Upper lobe of left lung (tissue), 6 donors: ENCODE measurements around the gene LTBP2. TPM values are rescaled to one million over a fixed set of nuclear protein-coding genes. Genes with fewer than 3 reads are reported as not detected.

ENCODE experiments used
- ATAC-seq, 2 donors: fragments of 200-7000 bp; cut with Tn5 transposase; one replicate each; pipeline ENCODE4 v1.9.1; 2022; ENCODE audit warnings: mild to moderate bottlenecking in 2 of 2, moderate library complexity in 2 of 2; ENCODE audit not compliant: low FRiP score in 2 of 2
- DNase-seq, 2 donors: peaks; one replicate each; pipeline ENCODE4 v3.0.0-alpha.2; 2019 to 2020
- H3K27ac ChIP-seq, 4 donors: fragments of 200-600 bp; sonication (generic); one replicate each; pipeline ENCODE4 v1.5.1; 2016 to 2019
- H3K27me3 ChIP-seq, 4 donors: fragments of 200-600 bp; sonication (generic); one replicate each; pipeline ENCODE4 v1.5.1; 2017 to 2019
- H3K36me3 ChIP-seq, 4 donors: fragments of 200-600 bp; sonication (generic); one replicate each; pipeline ENCODE4 v1.5.1; 2016 to 2019
- H3K4me1 ChIP-seq, 4 donors: fragments of 200-600 bp; sonication (generic); one replicate each; pipeline ENCODE4 v1.5.1; 2018 to 2019
- H3K4me3 ChIP-seq, 4 donors: fragments of 200-600 bp; sonication (generic); one replicate each; pipeline ENCODE4 v1.5.1; 2017 to 2019; ENCODE audit warnings: mild to moderate bottlenecking in 2 of 4, moderate library complexity in 1 of 4
- H3K9me3 ChIP-seq, 4 donors: fragments of 200-600 bp; sonication (generic); one replicate each; pipeline ENCODE4 v1.5.1; 2018 to 2019
- CTCF ChIP-seq, 6 experiments: fragments of 450-650 bp in 4 of 6; fragments of 200-600 bp in 2 of 6; sonication (generic) in 2 of 6; IDR thresholded peaks; one replicate each; pipeline ENCODE4 v1.5.1; 2016 to 2019; ENCODE audit warnings: antibody characterized with exemption in 6 of 6
- EP300 ChIP-seq, 4 donors: sonication (generic); formaldehyde crosslinking; IDR thresholded peaks; one replicate each; pipeline ENCODE4 v1.5.1; 2017; ENCODE audit warnings: antibody characterized with exemption in 4 of 4, control low read depth in 2 of 4
- POLR2A ChIP-seq, 4 donors: fragments of 450-650 bp; IDR thresholded peaks; one replicate each; pipeline ENCODE4 v1.5.1; 2016 to 2017; ENCODE audit warnings: antibody characterized with exemption in 4 of 4, mild to moderate bottlenecking in 2 of 4
- POLR2AphosphoS5 ChIP-seq, 2 donors: sonication (generic); formaldehyde crosslinking; IDR thresholded peaks; one replicate each; pipeline ENCODE4 v1.5.1; 2017; ENCODE audit warnings: antibody characterized with exemption in 2 of 2
- WGBS, 2 donors: methylation state at CpG; one replicate each; pipeline ENCODE4 v1.1.5; 2017 to 2018; 5-methylcytosine and 5-hydroxymethylcytosine counted together
- total RNA-seq, 6 donors: library from RNA; depleted of rRNA in 4 of 6; stranded (reverse); fragments of >200 nt in 4 of 6; gene quantifications; one replicate each; pipeline versions ENCODE4 v1.1.0 to v1.2.1, GENCODE V29; 2016 to 2021
- donor health status: DM: no; HTN: no; CAD: no; lungs with moderate emphysema.
- donor health status: DM: no; HTN: yes; CAD: no; lungs with severe emphysema.

Gene LTBP2
- total RNA-seq, 6 donors from 2014 or later = 19.7 to 136 (median 77.6) TPM

- peaks cover 0 to 15% (median 11%) of the 10 kb centered on the region in 4 donors for H3K4me1 ChIP-seq
- H3K9me3 ChIP-seq = no peaks in the 10 kb centered on the region
- H3K36me3 ChIP-seq = no peaks in the 10 kb centered on the region
- WGBS, 2 donors = 72 to 77% methylated on average over 14 to 20 of the region's 21 CpGs
- no peaks in the 10 kb centered on the region for H3K27me3 ChIP-seq
- no peak overlapping the region for H3K27ac ChIP-seq
- H3K4me3 ChIP-seq = no peak overlapping the region
- ATAC-seq = no peak
- no peak for TF ChIP-seq CTCF (IDR thresholded peaks at IDR 0.05)
- TF ChIP-seq POLR2A (IDR thresholded peaks at IDR 0.05) = no peak
- no peak for TF ChIP-seq EP300 (IDR thresholded peaks at IDR 0.05)
- no peak for TF ChIP-seq POLR2AphosphoS5 (IDR thresholded peaks at IDR 0.05)
- DNase-seq = peak in 1 of 2 donors; percentile 53
Measured at GRCh38 chr14:74510223-74510931, 101.7 kb downstream of the LTBP2 start.

DNA sequence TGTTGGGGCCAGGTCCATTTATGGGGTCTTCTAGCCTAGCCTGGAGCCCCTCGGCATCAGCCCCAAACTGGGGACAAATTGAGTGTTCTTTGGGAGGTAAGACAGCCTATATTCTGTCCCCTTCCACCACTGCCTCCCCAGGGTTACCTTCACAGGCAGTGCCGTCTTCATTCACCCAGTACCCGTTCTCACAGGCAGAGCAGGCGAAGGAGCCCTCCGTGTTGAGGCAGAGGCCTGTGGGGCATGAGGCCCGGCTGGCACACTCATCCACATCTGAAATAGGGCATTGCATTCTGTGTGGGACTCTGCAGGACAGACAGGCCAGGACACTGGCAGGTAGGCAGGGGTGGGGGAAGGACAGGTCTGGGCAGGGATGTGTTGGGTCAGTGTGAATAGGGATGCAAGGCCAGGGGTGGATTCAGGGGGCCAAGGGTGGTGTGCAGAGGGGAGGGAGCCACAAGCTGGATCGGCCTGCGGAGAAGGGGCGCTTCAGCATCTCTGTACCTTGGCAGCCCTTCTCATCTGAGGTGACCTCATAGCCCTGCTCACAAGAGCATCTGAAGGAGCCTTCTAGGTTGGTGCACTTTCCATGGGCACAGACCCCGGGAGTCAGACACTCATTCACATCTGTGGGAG is 102.3 kb downstream of the LTBP2 start:
- TF ChIP-seq CTCF (IDR thresholded peaks at IDR 0.05) = no peak
- no peak for TF ChIP-seq EP300 (IDR thresholded peaks at IDR 0.05)
- no peak for TF ChIP-seq POLR2AphosphoS5 (IDR thresholded peaks at IDR 0.05)
- no peak for TF ChIP-seq POLR2A (IDR thresholded peaks at IDR 0.05)
- H3K27ac ChIP-seq = no peak overlapping the region
- H3K4me3 ChIP-seq = no peak overlapping the region
- peaks cover 0 to 3% (median 0%) of the 10 kb centered on the region in 4 donors for H3K36me3 ChIP-seq
- ATAC-seq (no peak), DNase-seq (no peak)
- no peaks in the 10 kb centered on the region for H3K9me3 ChIP-seq
- H3K4me1 ChIP-seq = peaks cover 0 to 11% (median 7%) of the 10 kb centered on the region in 4 donors
- WGBS, 2 donors = 90 to 93% methylated on average over 9 to 10 of the region's 10 CpGs
- no peaks in the 10 kb centered on the region for H3K27me3 ChIP-seq

DNA sequence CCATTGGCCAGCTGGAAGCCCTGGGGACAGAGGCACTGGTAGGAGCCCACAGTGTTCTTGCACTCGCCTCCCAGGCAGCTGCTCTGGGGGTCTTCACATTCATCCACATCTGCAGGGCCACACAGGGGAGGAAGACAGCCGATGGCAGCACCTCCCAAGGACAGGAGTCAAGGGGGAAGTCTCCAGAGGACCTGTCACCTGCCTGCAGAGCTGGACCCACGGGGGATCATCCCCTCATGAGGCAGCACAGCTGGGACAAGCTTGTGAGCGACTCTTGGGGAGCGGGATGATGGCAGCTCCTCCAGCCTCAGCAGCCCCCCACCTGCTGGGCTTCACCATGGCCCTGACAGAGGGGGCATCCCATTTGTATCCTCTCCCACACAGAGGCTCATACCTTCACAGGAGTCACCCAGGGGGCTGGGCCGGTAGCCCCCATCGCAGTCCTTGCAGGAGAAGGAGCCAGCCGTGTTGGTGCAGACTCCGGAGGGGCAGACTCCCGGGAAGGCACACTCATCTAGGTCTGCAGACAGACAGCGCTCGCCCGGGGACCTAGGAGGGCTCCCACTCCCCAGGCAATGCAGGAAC is 103.1 kb downstream of the LTBP2 start:
- no peak overlapping the region for H3K27ac ChIP-seq
- no peak overlapping the region for H3K4me3 ChIP-seq
- ATAC-seq = no peak
- DNase-seq = no peak
- no peaks in the 10 kb centered on the region for H3K9me3 ChIP-seq
- H3K27me3 ChIP-seq = no peaks in the 10 kb centered on the region
- 86 to 96% methylated on average over 5 to 13 of the region's 13 CpGs for WGBS, 2 donors
- peaks cover 0 to 7% (median 0%) of the 10 kb centered on the region in 4 donors for H3K36me3 ChIP-seq
- H3K4me1 ChIP-seq = peaks cover 0 to 3% (median under 1%) of the 10 kb centered on the region in 4 donors
- no peak for TF ChIP-seq POLR2A (IDR thresholded peaks at IDR 0.05)
- TF ChIP-seq CTCF (IDR thresholded peaks at IDR 0.05) = no peak
- no peak for TF ChIP-seq POLR2AphosphoS5 (IDR thresholded peaks at IDR 0.05)
- TF ChIP-seq EP300 (IDR thresholded peaks at IDR 0.05) = no peak

GRCh38 chr14:74508292-74508731 is 103.7 kb downstream of the LTBP2 start:
- DNase-seq = peak in 1 of 2 donors; percentile 59

More at GRCh38 chr14:74508292-74508731, 103.7 kb downstream of the LTBP2 start:
- H3K27me3 ChIP-seq = no peaks in the 10 kb centered on the region
- H3K9me3 ChIP-seq = no peaks in the 10 kb centered on the region
- H3K4me3 ChIP-seq = no peak overlapping the region
- 50 to 67% methylated on average over 7 to 12 of the region's 15 CpGs for WGBS, 2 donors
- TF ChIP-seq POLR2AphosphoS5 (IDR thresholded peaks at IDR 0.05) = no peak
- TF ChIP-seq EP300 (IDR thresholded peaks at IDR 0.05) = no peak
- no peak for TF ChIP-seq POLR2A (IDR thresholded peaks at IDR 0.05)
- TF ChIP-seq CTCF (IDR thresholded peaks at IDR 0.05) = no peak
- H3K4me1 ChIP-seq = no peaks in the 10 kb centered on the region
- no peak overlapping the region for H3K27ac ChIP-seq
- H3K36me3 ChIP-seq = peaks cover 0 to 7% (median 0%) of the 10 kb centered on the region in 4 donors
- ATAC-seq = no peak
